Measurements from ENCODE around the gene ZNF407.
A peak's percentile ranks its signal among the peaks of the same experiment; 100 is the strongest.

The ZNF407 gene

GRCh38 chr18:75112186-75113096 lies 514.8 kb downstream of the ZNF407 start:
- H4K20me1 ChIP-seq (ENCODE audit: insufficient read depth, low read length): no peaks in the 10 kb centered on the region
- peak overlapping the region; percentile 32 for H3K4me3 ChIP-seq (ENCODE audit: low read length)
- no peaks in the 10 kb centered on the region for H3K9me3 ChIP-seq (replicated peaks; ENCODE audit: insufficient read depth, low read length)
- H3K9ac ChIP-seq (ENCODE audit: low read length): peak overlapping the region; percentile 51
- DNase-seq: peak; percentile 79
- peaks cover 13% of the 10 kb centered on the region for H3F3A ChIP-seq (ENCODE audit: insufficient read depth, low read length)
- no peaks in the 10 kb centered on the region for H3K9me2 ChIP-seq (replicated peaks; ENCODE audit: insufficient read depth, low read length)
- H3K4me1 ChIP-seq (ENCODE audit: low read length): peaks cover 22% of the 10 kb centered on the region
- no peaks in the 10 kb centered on the region for H3K79me2 ChIP-seq (ENCODE audit: low read length)
- no peaks in the 10 kb centered on the region for H3K27me3 ChIP-seq (replicated peaks; ENCODE audit: insufficient read depth, low read length)
- H3K36me3 ChIP-seq (replicated peaks; ENCODE audit: insufficient read depth, low read length): no peaks in the 10 kb centered on the region
- H3K27ac ChIP-seq (ENCODE audit: low read length): peak overlapping the region; percentile 81
- TF ChIP-seq EZH2 (optimal IDR thresholded peaks at IDR 0.05; ENCODE audit: low read depth, low read length): no peak
- no peak for TF ChIP-seq CTCF (IDR thresholded peaks at IDR 0.05; ENCODE audit: low read length)
- TF ChIP-seq EZH2phosphoT487 (IDR thresholded peaks at IDR 0.05; ENCODE audit: low read length): no peak
- H2AFZ ChIP-seq (ENCODE audit: low read length): peak overlapping the region; percentile 58
- peak overlapping the region; percentile 72 for H3K4me2 ChIP-seq (ENCODE audit: low read depth, low read length)

DNA sequence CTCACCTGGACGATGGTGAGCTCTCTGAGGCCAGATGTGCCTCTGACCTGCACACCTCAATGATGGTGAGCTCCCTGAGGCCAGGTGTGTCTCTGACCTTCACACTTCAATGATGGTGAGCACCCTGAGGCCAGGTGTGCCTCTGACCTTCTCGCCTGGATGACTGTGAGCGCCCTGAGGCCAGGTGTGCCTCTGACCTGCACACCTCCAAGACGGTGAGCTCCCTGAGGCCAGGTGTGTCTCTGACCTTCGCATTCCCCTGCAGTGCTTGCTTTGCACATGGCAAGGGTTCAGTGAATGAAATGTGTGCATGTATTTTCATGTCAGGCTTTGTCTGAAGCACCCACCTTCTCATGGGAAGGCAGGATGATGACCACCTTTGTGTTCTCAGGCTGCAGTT lies 515.8 kb downstream of the ZNF407 start:
- Histone ChIP-seq H2AFZ (ENCODE audit: low read length) (no peak overlapping the region), H3K9me3 (replicated peaks; ENCODE audit: insufficient read depth, low read length) (no peaks in the 10 kb centered on the region), H3K36me3 (replicated peaks; ENCODE audit: insufficient read depth, low read length) (no peaks in the 10 kb centered on the region), H3K9me2 (replicated peaks; ENCODE audit: insufficient read depth, low read length) (no peaks in the 10 kb centered on the region), H3K4me2 (ENCODE audit: low read depth, low read length) (no peak overlapping the region), H3K4me1 (ENCODE audit: low read length) (peaks cover 22% of the 10 kb centered on the region), H3K9ac (ENCODE audit: low read length) (no peak overlapping the region), H3F3A (ENCODE audit: insufficient read depth, low read length) (peaks cover 13% of the 10 kb centered on the region), H3K27ac (ENCODE audit: low read length) (no peak overlapping the region), H3K79me2 (ENCODE audit: low read length) (no peaks in the 10 kb centered on the region), H3K27me3 (replicated peaks; ENCODE audit: insufficient read depth, low read length) (no peaks in the 10 kb centered on the region), H3K4me3 (ENCODE audit: low read length) (no peak overlapping the region), H4K20me1 (ENCODE audit: insufficient read depth, low read length) (no peaks in the 10 kb centered on the region)
- TF ChIP-seq CTCF (IDR thresholded peaks at IDR 0.05; ENCODE audit: low read length) (no peak), EZH2 (optimal IDR thresholded peaks at IDR 0.05; ENCODE audit: low read depth, low read length) (no peak), EZH2phosphoT487 (IDR thresholded peaks at IDR 0.05; ENCODE audit: low read length) (no peak)
- no peak for DNase-seq

- DNase-seq: no peak
- Histone ChIP-seq H3K27me3 (replicated peaks; ENCODE audit: insufficient read depth, low read length) (no peaks in the 10 kb centered on the region), H4K20me1 (ENCODE audit: insufficient read depth, low read length) (no peaks in the 10 kb centered on the region), H3F3A (ENCODE audit: insufficient read depth, low read length) (peaks cover 13% of the 10 kb centered on the region), H3K4me2 (ENCODE audit: low read depth, low read length) (no peak overlapping the region), H3K9me2 (replicated peaks; ENCODE audit: insufficient read depth, low read length) (no peaks in the 10 kb centered on the region), H3K4me3 (ENCODE audit: low read length) (no peak overlapping the region), H3K27ac (ENCODE audit: low read length) (no peak overlapping the region), H3K4me1 (ENCODE audit: low read length) (peaks cover 22% of the 10 kb centered on the region), H3K79me2 (ENCODE audit: low read length) (no peaks in the 10 kb centered on the region), H3K9me3 (replicated peaks; ENCODE audit: insufficient read depth, low read length) (no peaks in the 10 kb centered on the region), H3K36me3 (replicated peaks; ENCODE audit: insufficient read depth, low read length) (no peaks in the 10 kb centered on the region), H3K9ac (ENCODE audit: low read length) (no peak overlapping the region), H2AFZ (ENCODE audit: low read length) (no peak overlapping the region)
- TF ChIP-seq CTCF (IDR thresholded peaks at IDR 0.05; ENCODE audit: low read length): no peak
- TF ChIP-seq EZH2 (optimal IDR thresholded peaks at IDR 0.05; ENCODE audit: low read depth, low read length): no peak
- TF ChIP-seq EZH2phosphoT487 (IDR thresholded peaks at IDR 0.05; ENCODE audit: low read length): no peak
Measured at GRCh38 chr18:75114231-75114764, 516.6 kb downstream of the ZNF407 start.

Data from MM.1S (cell line).